HG03575 (cell line): ENCODE results near the gene CADM1.

Experiments
- ATAC-seq: cut with Tn5 transposase; IDR thresholded peaks from one replicate; pipeline ENCODE4 v1.9.1; 2021; ENCODE audit not compliant: unreplicated experiment, insufficient number of reproducible peaks, low FRiP score; ENCODE audit errors: extremely low read depth

The CADM1 gene

GRCh38 chr11:115504276-115505158 lies at the start of gene CADM1:
CADM1 (minus strand) TSS chr11:115504415.
- ATAC-seq = no peak

GRCh38 chr11:115552773-115553438 lies 48.7 kb upstream of the CADM1 start:
- ATAC-seq = no peak

- ATAC-seq = no peak
Observed at GRCh38 chr11:115552151-115552772, 48.0 kb upstream of the CADM1 start.

GRCh38 chr11:115550291-115551059 lies 46.3 kb upstream of the CADM1 start:
- ATAC-seq = no peak

GRCh38 chr11:115548878-115549528 lies 44.8 kb upstream of the CADM1 start:
- ATAC-seq = no peak

GRCh38 chr11:115545581-115546210 lies 41.5 kb upstream of the CADM1 start:
- no peak for ATAC-seq

GRCh38 chr11:115544422-115544948 lies 40.3 kb upstream of the CADM1 start:
- ATAC-seq = no peak

- ATAC-seq = no peak
Observed at GRCh38 chr11:115541518-115541917, 37.3 kb upstream of the CADM1 start.

GRCh38 chr11:115539844-115540243 lies 35.6 kb upstream of the CADM1 start:
- ATAC-seq = no peak

- no peak for ATAC-seq
Observed at GRCh38 chr11:115535781-115536180, 31.6 kb upstream of the CADM1 start.

- ATAC-seq = no peak
Observed at GRCh38 chr11:115530752-115531151, 26.5 kb upstream of the CADM1 start.

- no peak for ATAC-seq
Observed at GRCh38 chr11:115528225-115528624, 24.0 kb upstream of the CADM1 start.

- no peak for ATAC-seq
Observed at GRCh38 chr11:115527534-115528125, 23.4 kb upstream of the CADM1 start.

- no peak for ATAC-seq
Observed at GRCh38 chr11:115525531-115526006, 21.4 kb upstream of the CADM1 start.

GRCh38 chr11:115524572-115524971 lies 20.4 kb upstream of the CADM1 start:
- no peak for ATAC-seq

- no peak for ATAC-seq
Observed at GRCh38 chr11:115523727-115524399, 19.6 kb upstream of the CADM1 start.

GRCh38 chr11:115522302-115522701 lies 18.1 kb upstream of the CADM1 start:
- ATAC-seq = no peak
